Ascending aorta (tissue), 2 donors: ENCODE measurements around the gene RUNX1. TPM values are rescaled to one million over a fixed set of nuclear protein-coding genes. Genes with fewer than 3 reads are reported as not detected.

Experiments used
- DNase-seq, 2 donors: peaks; one replicate each; pipeline ENCODE4 v3.0.0-alpha.2; 2019; ENCODE audit warnings: low spot score in 2 of 2
- H3K27ac ChIP-seq, 2 donors: fragments of 200-600 bp; sonication (generic); one replicate each; pipeline ENCODE4 v1.5.1; 2016 to 2017; ENCODE audit warnings: mild to moderate bottlenecking in 1 of 2
- H3K27me3 ChIP-seq: fragments of 200-600 bp; sonication (generic); one replicate; pipeline ENCODE4 v1.5.1; 2017
- H3K36me3 ChIP-seq, 2 donors: fragments of 200-600 bp; sonication (generic); one replicate each; pipeline ENCODE4 v1.5.1; 2016
- H3K4me1 ChIP-seq, 2 donors: fragments of 200-600 bp; sonication (generic); one replicate each; pipeline ENCODE4 v1.5.1; 2016 to 2017; ENCODE audit warnings: mild to moderate bottlenecking in 1 of 2
- H3K4me3 ChIP-seq, 2 donors: fragments of 200-600 bp; sonication (generic); one replicate each; pipeline ENCODE4 v1.5.1; 2016 to 2017; ENCODE audit warnings: mild to moderate bottlenecking in 1 of 2
- H3K9me3 ChIP-seq, 2 donors: fragments of 200-600 bp; sonication (generic); one replicate each; pipeline ENCODE4 v1.5.1; 2016
- CTCF ChIP-seq, 3 experiments: fragments of 200-600 bp in 2 of 3; fragments of 450-650 bp in 1 of 3; sonication (generic) in 2 of 3; IDR thresholded peaks; one replicate each; pipeline ENCODE4 v1.5.1; 2016 to 2019; ENCODE audit warnings: antibody characterized with exemption in 3 of 3, mild to moderate bottlenecking in 1 of 3, moderate library complexity in 1 of 3
- intact Hi-C: fragments of 100-400 bp; cut with DNase I; formaldehyde crosslinking; loops from one replicate; pipeline ENCODE4 v1.15.1; 2023
- total RNA-seq: library from RNA; depleted of rRNA; stranded (reverse); fragments of >200 nt; gene quantifications from one replicate; pipeline ENCODE4 v1.1.0, GENCODE V29; 2016

RUNX1 gene
- total RNA-seq, 1 donor from 2014 or later, result 16.3 TPM

- Histone ChIP-seq H3K4me1 (no peaks in the 10 kb centered on the region), H3K4me3 (no peak overlapping the region), H3K36me3 (no peaks in the 10 kb centered on the region), H3K9me3 (no peaks in the 10 kb centered on the region), H3K27ac (no peak overlapping the region), H3K27me3 (no peaks in the 10 kb centered on the region)
- intact Hi-C loops, result no loop called here
- TF ChIP-seq CTCF (IDR thresholded peaks at IDR 0.05), result no peak
- no peak for DNase-seq
Observed at GRCh38 chr21:34979383-34979782, 69.7 kb downstream of the RUNX1 start.

- Histone ChIP-seq H3K4me1 (no peaks in the 10 kb centered on the region), H3K27ac (no peak overlapping the region), H3K27me3 (no peaks in the 10 kb centered on the region), H3K36me3 (no peaks in the 10 kb centered on the region), H3K9me3 (no peaks in the 10 kb centered on the region), H3K4me3 (no peak overlapping the region)
- no peak for TF ChIP-seq CTCF (IDR thresholded peaks at IDR 0.05)
- intact Hi-C loops, result no loop called here
- no peak for DNase-seq
Observed at GRCh38 chr21:34977333-34977732, 71.8 kb downstream of the RUNX1 start.

GRCh38 chr21:34974162-34974981 lies 74.7 kb downstream of the RUNX1 start:
- Histone ChIP-seq H3K36me3 (no peaks in the 10 kb centered on the region), H3K9me3 (no peaks in the 10 kb centered on the region), H3K4me1 (no peaks in the 10 kb centered on the region), H3K27ac (no peak overlapping the region), H3K4me3 (no peak overlapping the region), H3K27me3 (no peaks in the 10 kb centered on the region)
- TF ChIP-seq CTCF (IDR thresholded peaks at IDR 0.05), result no peak
- intact Hi-C loops, result no loop called here
- DNase-seq, result no peak

- intact Hi-C loops, result no loop called here
- Histone ChIP-seq H3K27ac (no peak overlapping the region), H3K9me3 (no peaks in the 10 kb centered on the region), H3K27me3 (no peaks in the 10 kb centered on the region), H3K36me3 (no peaks in the 10 kb centered on the region), H3K4me1 (no peaks in the 10 kb centered on the region), H3K4me3 (no peak overlapping the region)
- TF ChIP-seq CTCF (IDR thresholded peaks at IDR 0.05), result no peak
- DNase-seq, result no peak
Observed at GRCh38 chr21:34973685-34974084, 75.4 kb downstream of the RUNX1 start.

- H3K4me1 ChIP-seq, result no peaks in the 10 kb centered on the region
- H3K36me3 ChIP-seq, result no peaks in the 10 kb centered on the region
- intact Hi-C loops, result no loop called here
- H3K9me3 ChIP-seq, result no peaks in the 10 kb centered on the region
- H3K27me3 ChIP-seq, result no peaks in the 10 kb centered on the region
- TF ChIP-seq CTCF (IDR thresholded peaks at IDR 0.05), result no peak
- H3K4me3 ChIP-seq, result no peak overlapping the region
- no peak for DNase-seq
- H3K27ac ChIP-seq, result no peak overlapping the region
Observed at GRCh38 chr21:34971656-34972055, 77.4 kb downstream of the RUNX1 start.
